HUES48 (cell line): Measurements from ENCODE around the gene PEAK1.

Source experiments
- H3K27ac ChIP-seq: one replicate; pipeline ENCODE4 v1.7.0; 2013; ENCODE audit warnings: low read depth, low read length, inconsistent platforms
- H3K27me3 ChIP-seq: 2 replicates; pipeline ENCODE4 v1.6.1; 2013; ENCODE audit warnings: mild to moderate bottlenecking, low read length; ENCODE audit not compliant: control insufficient read depth, insufficient read depth
- H3K36me3 ChIP-seq: 2 replicates; pipeline ENCODE4 v1.6.1; 2013; ENCODE audit warnings: low read length; ENCODE audit not compliant: control insufficient read depth, insufficient read depth
- H3K4me1 ChIP-seq: 2 replicates; pipeline ENCODE4 v1.6.1; 2013; ENCODE audit warnings: mild to moderate bottlenecking, low read length; ENCODE audit not compliant: control insufficient read depth, insufficient read depth
- H3K4me3 ChIP-seq: 2 replicates; pipeline ENCODE4 v1.5.1; 2013; ENCODE audit warnings: mild to moderate bottlenecking, low read depth, low read length
- H3K9ac ChIP-seq: 2 replicates; pipeline ENCODE4 v1.6.1; 2013; ENCODE audit warnings: mild to moderate bottlenecking, low read depth, low read length, moderate library complexity
- H3K9me3 ChIP-seq: 2 replicates; pipeline ENCODE4 v1.6.1; 2013; ENCODE audit warnings: low read length; ENCODE audit not compliant: control insufficient read depth, insufficient read depth

The PEAK1 gene

DNA sequence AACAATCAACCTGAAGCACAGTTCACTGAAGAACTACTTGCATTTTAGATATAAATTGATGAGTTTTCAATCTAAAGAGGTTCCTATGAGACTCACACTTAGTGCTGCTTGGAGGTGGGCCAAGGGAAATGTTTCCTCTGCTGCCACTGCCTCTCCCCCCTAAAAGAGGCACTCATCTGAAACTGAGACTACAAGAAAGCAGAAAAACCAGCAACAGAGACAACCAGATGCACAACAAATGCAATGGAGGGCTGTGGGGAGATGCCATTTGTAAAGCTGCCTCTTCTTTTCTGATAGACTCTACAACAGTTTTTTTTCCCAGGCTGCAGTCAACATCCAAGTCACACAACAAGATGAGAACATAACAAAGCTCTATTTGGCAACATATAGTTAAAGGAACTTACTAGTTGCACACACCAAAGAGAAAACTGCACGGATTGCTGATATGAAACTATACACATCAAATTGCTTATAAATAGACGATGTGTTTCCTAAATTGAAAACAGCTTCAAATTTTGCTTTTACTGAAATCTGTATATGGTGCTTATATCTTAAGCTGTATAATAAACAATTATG is 360.0 kb downstream of the PEAK1 start:
- Histone ChIP-seq H3K4me1 (peaks cover 31% of the 10 kb centered on the region), H3K27me3 (no peaks in the 10 kb centered on the region), H3K9ac (no peak overlapping the region), H3K27ac (no peak overlapping the region), H3K9me3 (no peaks in the 10 kb centered on the region), H3K36me3 (no peaks in the 10 kb centered on the region), H3K4me3 (no peak overlapping the region)

DNA sequence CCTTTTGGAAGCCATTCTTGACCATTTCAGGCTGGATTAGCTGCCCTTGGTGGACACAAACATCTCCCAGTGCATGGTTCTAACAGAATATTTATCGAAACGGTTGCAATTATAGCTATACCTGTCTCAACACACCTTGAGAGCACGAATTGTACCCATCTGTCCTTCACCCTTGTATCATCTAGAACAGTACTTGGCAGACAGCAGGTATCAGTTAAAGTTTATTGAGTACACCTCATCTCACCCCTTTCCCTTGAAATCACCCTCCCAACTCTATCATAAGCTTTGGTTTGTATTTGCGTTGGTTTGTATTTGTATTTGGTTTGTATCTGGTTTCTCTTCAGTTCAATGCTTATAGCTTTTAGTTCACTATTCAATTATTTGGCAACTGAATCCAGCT is 361.4 kb downstream of the PEAK1 start:
- Histone ChIP-seq H3K9me3 (no peaks in the 10 kb centered on the region), H3K27ac (no peak overlapping the region), H3K36me3 (peaks cover 5% of the 10 kb centered on the region; the same call in 1 of the 2 replicates), H3K4me1 (peaks cover 22% of the 10 kb centered on the region), H3K27me3 (no peaks in the 10 kb centered on the region), H3K9ac (no peak overlapping the region), H3K4me3 (no peak overlapping the region)

DNA sequence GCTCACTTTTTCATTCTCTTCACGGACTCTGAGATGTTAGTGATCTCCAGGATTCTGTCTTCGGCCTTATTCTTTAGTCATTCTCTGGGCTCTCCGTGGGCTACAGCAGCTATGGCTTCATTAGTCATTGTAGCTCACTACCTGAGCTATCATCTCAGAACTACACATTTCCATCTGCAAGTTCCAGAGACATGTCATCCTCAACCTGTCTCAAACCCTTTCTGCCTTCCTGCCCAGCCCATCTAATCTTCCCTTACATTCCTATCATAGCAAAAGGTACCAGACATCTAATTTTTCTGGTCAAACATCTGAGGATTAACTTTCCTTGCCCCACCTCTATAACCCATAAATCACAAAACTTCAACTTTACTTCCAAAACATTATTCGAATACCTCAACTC is 362.2 kb downstream of the PEAK1 start:
- Histone ChIP-seq H3K4me1 (peaks cover 27% of the 10 kb centered on the region), H3K27ac (no peak overlapping the region), H3K36me3 (peaks cover 8% of the 10 kb centered on the region), H3K9me3 (no peaks in the 10 kb centered on the region), H3K27me3 (no peaks in the 10 kb centered on the region), H3K4me3 (no peak overlapping the region), H3K9ac (no peak overlapping the region)

DNA sequence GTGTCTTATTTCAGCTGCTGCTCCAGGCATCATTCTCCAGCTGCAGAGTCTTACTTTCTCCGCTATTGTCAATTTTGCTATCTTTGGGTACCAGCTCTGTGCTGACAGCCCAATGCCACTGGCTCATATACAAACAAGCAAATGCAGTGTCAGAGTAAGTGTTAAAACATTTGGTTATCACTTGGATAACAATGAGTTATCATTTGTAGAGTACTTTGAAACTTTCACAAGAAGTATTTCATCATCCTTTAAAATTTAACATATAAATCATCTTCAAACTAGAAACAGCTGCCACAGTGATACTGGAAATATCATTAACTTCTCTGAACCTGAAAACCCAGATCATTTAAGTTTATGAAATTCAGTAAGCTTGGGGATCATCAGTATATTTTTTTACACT is 362.8 kb downstream of the PEAK1 start:
- H3K9ac ChIP-seq = no peak overlapping the region
- no peak overlapping the region for H3K27ac ChIP-seq
- H3K4me3 ChIP-seq = no peak overlapping the region
- H3K27me3 ChIP-seq = no peaks in the 10 kb centered on the region
- H3K36me3 ChIP-seq = peaks cover 14% of the 10 kb centered on the region
- H3K9me3 ChIP-seq = no peaks in the 10 kb centered on the region
- H3K4me1 ChIP-seq = peaks cover 28% of the 10 kb centered on the region

DNA sequence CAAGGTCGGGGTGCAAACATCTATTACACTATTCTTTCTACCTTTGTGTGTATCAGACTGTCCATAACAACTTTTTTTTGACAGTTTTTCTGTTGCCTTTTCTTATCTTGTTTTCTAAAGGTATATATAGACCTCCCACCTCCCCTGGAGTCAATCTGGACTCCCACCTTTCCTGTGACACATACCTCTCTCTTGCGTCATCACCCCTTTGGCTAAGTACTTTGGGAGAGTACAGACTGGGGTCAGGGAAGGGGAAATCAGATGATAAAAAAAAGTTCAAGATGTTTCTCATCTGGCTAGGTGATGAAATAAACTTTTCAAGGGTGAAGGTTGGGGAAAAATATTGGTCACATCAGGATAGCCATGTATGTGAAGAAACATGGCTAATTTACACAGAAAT is 366.2 kb downstream of the PEAK1 start:
- Histone ChIP-seq H3K9me3 (no peaks in the 10 kb centered on the region), H3K4me3 (no peak overlapping the region), H3K27me3 (no peaks in the 10 kb centered on the region), H3K4me1 (peaks cover 24% of the 10 kb centered on the region), H3K9ac (no peak overlapping the region), H3K27ac (no peak overlapping the region), H3K36me3 (peaks cover 35% of the 10 kb centered on the region)

DNA sequence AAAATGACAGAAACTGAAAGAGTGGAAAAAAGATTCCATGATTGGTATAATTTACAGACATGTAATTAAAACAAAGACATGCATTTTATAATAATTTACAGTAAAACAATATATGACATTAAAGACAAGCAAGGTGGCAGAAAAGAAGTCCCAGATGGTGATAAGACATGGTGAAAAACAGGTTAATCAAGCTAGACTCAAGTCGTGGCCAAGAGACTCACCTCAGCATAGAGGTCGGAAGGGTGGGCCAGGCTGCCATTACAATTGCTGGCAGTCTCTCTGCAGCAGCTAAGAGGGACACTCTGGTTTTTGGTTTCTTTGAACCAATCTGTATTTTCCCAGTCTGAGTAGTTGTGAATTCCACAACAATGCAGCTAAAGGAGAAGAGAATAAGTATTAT is 367.3 kb downstream of the PEAK1 start:
- Histone ChIP-seq H3K27me3 (no peaks in the 10 kb centered on the region), H3K27ac (no peak overlapping the region)

More for the DNA sequence above, 367.3 kb downstream of the PEAK1 start:
- Histone ChIP-seq H3K9me3 (no peaks in the 10 kb centered on the region), H3K4me3 (no peak overlapping the region), H3K4me1 (peaks cover 20% of the 10 kb centered on the region), H3K36me3 (peaks cover 46% of the 10 kb centered on the region), H3K9ac (no peak overlapping the region)
